GM13976 (cell line): ENCODE measurements around the gene ATG5.

ENCODE experiments used
- DNase-seq: peaks from one replicate; pipeline ENCODE4 v3.0.0; 2012; ENCODE audit warnings: low spot score
- in situ Hi-C: fragments of 300-500 bp; cut with MboI; formaldehyde crosslinking; loops from one replicate; pipeline ENCODE4 v1.12.0; 2022; ENCODE audit warnings: low sequenced_read_pairs, mixed read lengths, inconsistent platforms; ENCODE audit not compliant: unreplicated experiment
- TF ChIP-seq, protein P1 (sequence below): IDR thresholded peaks from 2 replicates; pipeline ENCODE4 v1.5.1; 2012; ENCODE audit warnings: borderline replicate concordance, mild to moderate bottlenecking; ENCODE audit not compliant: insufficient read depth; ENCODE audit errors: extremely low read depth, missing control alignments, control extremely low read depth

ATG5 gene

GRCh38 chr6:106360989-106361430, 35.5 kb upstream of the ATG5 start:
- DNase-seq, result peak; percentile 64
- TF ChIP-seq, protein P1, sequence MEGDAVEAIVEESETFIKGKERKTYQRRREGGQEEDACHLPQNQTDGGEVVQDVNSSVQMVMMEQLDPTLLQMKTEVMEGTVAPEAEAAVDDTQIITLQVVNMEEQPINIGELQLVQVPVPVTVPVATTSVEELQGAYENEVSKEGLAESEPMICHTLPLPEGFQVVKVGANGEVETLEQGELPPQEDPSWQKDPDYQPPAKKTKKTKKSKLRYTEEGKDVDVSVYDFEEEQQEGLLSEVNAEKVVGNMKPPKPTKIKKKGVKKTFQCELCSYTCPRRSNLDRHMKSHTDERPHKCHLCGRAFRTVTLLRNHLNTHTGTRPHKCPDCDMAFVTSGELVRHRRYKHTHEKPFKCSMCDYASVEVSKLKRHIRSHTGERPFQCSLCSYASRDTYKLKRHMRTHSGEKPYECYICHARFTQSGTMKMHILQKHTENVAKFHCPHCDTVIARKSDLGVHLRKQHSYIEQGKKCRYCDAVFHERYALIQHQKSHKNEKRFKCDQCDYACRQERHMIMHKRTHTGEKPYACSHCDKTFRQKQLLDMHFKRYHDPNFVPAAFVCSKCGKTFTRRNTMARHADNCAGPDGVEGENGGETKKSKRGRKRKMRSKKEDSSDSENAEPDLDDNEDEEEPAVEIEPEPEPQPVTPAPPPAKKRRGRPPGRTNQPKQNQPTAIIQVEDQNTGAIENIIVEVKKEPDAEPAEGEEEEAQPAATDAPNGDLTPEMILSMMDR, result no peak
- in situ Hi-C loops, result no loop called here

DNA sequence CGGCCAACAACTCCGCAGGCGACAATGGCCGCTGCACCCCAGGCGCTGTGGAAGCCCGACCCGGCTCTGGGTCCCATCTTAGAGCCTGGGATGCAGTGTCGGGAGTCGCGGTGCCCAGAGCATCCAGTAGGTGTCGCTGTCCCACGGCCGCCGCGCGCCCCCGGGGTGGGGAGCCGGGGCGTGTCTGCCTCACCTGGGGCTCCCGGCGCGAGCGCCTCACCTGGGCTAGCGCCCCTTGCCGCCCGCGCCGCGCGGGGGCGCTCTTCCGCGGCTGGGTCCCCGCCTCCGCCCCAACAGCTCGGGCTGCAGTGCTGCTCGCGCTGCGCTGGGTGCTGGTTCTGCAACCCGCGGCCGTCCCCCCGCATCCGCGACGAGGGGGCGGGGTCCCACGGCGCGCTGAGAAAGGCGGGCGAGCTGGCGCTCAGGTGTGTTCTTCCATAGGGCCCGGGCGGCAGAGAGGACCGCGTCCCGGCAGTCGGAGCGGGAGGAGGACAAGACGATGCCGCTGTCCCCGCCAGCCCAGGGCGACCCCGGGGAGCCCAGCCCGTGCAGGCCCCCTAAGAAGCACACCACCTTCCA, 34.9 kb upstream of the ATG5 start, which contains the start of gene CRYBG1:
TSS of gene CRYBG1 (plus strand) at position 308 of the 579 bp plus-strand sequence. CDS start at position 500, 192 bp downstream.
- TF ChIP-seq, protein P1, result peak; percentile 76
- DNase-seq, result peak; percentile 88
- in situ Hi-C loops, result no loop called here

GRCh38 chr6:106359959-106360409, 34.4 kb upstream of the ATG5 start:
- in situ Hi-C loops, result no loop called here
- no peak for DNase-seq
- TF ChIP-seq, protein P1, result no peak

DNA sequence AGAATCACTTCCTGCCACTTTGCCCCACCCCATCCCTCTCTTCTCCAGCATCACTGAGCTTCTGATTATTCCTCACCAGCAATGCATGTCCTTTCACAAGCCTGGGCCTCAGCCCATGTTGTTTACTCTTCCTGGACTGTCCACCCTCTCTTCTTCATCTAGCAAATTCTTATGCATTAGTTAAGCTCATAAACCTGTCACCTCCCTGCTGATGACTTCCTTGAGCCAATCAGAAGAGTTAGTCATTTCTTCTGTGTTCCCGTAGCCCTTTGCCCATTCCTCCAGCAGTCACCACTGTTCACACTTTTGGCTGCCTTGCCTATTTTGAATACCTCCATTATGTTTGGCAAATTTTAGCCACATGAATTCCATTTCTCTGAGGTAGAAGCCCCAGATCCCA, 30.8 kb upstream of the ATG5 start:
- no peak for DNase-seq
- in situ Hi-C loops, result no loop called here
- TF ChIP-seq, protein P1, result no peak

DNA sequence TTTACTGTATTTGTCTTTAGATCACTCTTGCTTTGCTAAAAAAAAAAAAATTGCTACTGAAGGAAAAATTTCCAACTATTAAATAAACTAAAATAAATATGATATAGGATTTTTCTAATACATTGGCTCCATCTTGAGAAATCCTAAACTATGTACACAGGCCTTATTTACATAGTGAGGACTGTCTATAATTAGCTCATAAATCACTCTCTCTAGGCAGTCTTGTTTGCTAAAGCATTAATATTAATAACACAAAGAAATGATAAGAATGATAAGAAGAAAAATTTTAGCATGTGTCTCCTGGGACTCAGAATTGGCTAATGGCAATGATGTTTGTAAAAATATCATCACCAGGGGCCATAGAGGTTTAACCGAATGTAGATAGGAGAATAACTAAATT, 21.7 kb upstream of the ATG5 start:
- in situ Hi-C loops, result loop anchor here (10.0 to 25.0 kb wide), 2 partner anchors 88 to 640 kb away; no protein-coding TSS in a partner anchor
- TF ChIP-seq, protein P1, result no peak
- DNase-seq, result no peak

DNA sequence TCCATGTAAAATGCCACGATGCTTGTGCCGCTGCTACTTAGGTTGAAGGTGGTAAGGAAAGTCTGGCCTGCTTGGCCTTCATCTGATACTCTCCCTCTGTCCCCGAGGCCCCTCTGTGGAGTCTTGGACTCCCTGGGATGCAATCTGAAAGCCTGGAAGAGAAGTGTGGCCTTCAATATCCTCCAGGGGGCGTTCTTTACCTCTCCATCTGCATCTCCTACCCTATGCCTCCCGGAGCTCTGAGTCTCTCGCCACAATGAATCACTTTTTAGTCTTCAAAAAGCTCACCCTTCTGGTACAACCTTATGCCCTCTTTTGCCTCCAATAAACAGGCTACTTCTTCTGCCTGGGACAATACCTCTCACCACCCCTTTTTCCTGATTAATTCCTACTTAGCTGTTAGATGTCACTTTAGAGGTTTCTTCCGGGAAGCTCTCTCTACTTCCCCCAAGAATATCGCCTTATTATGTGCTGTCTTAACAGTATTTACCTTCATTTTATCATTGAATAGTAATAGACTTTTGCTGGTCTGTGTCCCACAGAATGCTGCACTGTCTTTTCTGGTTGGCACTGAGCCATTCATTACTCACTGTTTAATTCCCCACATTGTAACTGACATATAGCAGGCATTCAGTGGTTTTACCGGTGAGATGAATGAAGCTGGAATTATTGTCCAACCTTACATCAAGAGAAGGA, 13.9 kb upstream of the ATG5 start:
- in situ Hi-C loops, result loop anchor here (10.0 to 25.0 kb wide), 3 partner anchors 95 to 648 kb away; no protein-coding TSS in a partner anchor
- DNase-seq, result peak; percentile 63

More for the DNA sequence above, 13.9 kb upstream of the ATG5 start:
- TF ChIP-seq, protein P1, result peak; percentile 34
